22Rv1 (cell line): ENCODE results near the gene NACA.
A peak's percentile ranks its signal among the peaks of the same experiment; 100 is the strongest.

Experiments
- H3K27ac ChIP-seq: fragments of 450-650 bp; 2 replicates; pipeline ENCODE4 v1.5.1; 2017
- CTCF ChIP-seq: fragments of 450-650 bp; IDR thresholded peaks from 2 replicates; pipeline ENCODE4 v1.5.1; 2017; ENCODE audit warnings: mild to moderate bottlenecking
- ZFX ChIP-seq: fragments of 450-650 bp; IDR thresholded peaks from 2 replicates; pipeline ENCODE4 v1.6.1; 2017; ENCODE audit warnings: antibody characterized with exemption, borderline replicate concordance

Gene NACA

GRCh38 chr12:56724972-56725722 is at the start of gene NACA:
Gene NACA (minus strand): TSS chr12:56725299. CDS start chr12:56724521, 778 bp downstream.
- H3K27ac ChIP-seq: peak within 1 kb of the TSS; percentile 99
- TF ChIP-seq CTCF: no peak
- no peak for TF ChIP-seq ZFX

DNA sequence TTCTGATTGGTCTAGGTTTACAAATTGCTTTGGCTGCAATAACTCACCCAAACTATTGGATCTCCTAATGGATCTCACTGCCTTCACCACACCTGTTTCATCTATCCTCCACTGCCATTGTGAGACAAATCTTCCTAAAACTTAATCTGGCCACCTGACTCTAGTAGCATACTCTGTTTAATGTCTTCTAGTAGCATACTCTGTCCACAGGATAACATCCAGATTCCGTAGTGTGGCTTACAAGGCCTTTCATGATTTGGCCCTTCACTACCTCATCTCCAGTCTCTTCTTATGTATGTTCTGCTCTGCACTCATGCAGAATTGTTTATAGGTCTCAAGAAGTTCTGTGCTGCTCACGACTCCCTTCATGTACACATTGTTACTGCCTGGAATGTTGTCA is 48.0 kb upstream of the NACA start:
- TF ChIP-seq CTCF: no peak
- TF ChIP-seq ZFX: no peak
- no peak overlapping the region for H3K27ac ChIP-seq

GRCh38 chr12:56772625-56773024 is 47.5 kb upstream of the NACA start:
- H3K27ac ChIP-seq: no peak overlapping the region
- TF ChIP-seq CTCF: no peak

DNA sequence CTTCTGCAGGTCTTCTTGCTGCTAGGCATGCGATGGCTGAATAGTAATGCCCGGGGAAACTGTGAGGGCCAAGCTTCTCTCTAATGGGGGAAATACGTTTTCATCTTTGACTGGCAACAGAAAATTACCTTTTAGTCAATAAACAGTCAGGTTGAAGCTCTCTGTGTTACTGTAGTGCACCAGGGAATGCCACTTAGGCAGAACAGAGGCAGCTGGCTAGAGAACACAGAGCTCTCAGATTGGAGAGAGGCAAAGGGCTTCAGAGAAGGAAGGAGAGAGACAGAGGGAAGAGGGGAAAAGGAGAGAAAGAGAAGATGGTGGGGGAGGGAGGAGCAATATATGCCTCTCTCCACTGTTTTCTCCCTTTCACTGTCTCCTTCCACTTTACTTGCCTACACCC is 44.8 kb upstream of the NACA start:
- TF ChIP-seq CTCF (no peak), ZFX (no peak)

GRCh38 chr12:56768424-56768823 is 43.3 kb upstream of the NACA start:
- no peak overlapping the region for H3K27ac ChIP-seq
- TF ChIP-seq ZFX (no peak), CTCF (no peak)

More for the DNA sequence above, 44.8 kb upstream of the NACA start:
- no peak overlapping the region for H3K27ac ChIP-seq

- TF ChIP-seq ZFX: no peak
- TF ChIP-seq CTCF: no peak
- H3K27ac ChIP-seq: no peak overlapping the region
Observed at GRCh38 chr12:56766535-56766934, 41.4 kb upstream of the NACA start.

GRCh38 chr12:56763753-56764657 is 38.9 kb upstream of the NACA start:
- H3K27ac ChIP-seq: no peak overlapping the region
- TF ChIP-seq CTCF: no peak
- TF ChIP-seq ZFX: no peak
